ENCODE results near the gene KRT8. TPM values are rescaled to one million over a fixed set of nuclear protein-coding genes. Genes with fewer than 3 reads are reported as not detected.

KRT8 gene
- total RNA-seq, 2 donors from 2014 or later, result 1,663 to 1,920 TPM

DNA sequence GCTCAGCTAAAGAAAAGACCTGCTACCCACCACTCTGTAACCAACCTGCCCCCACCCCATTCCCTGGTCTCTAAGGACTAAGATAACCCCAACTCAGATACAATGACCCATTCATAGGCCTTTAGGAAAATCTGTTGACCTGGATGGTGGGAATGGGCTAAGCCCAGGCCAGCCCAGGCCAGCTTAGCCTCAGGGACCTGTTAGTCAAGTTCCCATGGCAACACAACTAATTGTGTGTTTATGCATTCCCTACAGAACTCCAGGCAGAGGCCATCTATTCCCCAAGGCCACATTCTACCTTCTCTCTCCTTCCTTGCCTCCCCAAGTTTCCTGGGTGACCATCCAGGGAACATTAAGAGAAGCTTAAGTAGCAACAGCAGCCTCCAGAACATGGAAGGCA lies 16.1 kb upstream of the KRT8 start:
- H3K27me3 ChIP-seq (ENCODE audit: control insufficient read depth, insufficient read depth, low read length, poor library complexity, severe bottlenecking), result no peaks in the 10 kb centered on the region
- peak overlapping the region; percentile 9 for H3K27ac ChIP-seq (ENCODE audit: low read depth, low read length)
- no peaks in the 10 kb centered on the region for H3K36me3 Mint-ChIP-seq (ENCODE audit: low read depth)
- peak overlapping the region; percentile 86 for H3K27ac Mint-ChIP-seq
- TF ChIP-seq, protein P1, sequence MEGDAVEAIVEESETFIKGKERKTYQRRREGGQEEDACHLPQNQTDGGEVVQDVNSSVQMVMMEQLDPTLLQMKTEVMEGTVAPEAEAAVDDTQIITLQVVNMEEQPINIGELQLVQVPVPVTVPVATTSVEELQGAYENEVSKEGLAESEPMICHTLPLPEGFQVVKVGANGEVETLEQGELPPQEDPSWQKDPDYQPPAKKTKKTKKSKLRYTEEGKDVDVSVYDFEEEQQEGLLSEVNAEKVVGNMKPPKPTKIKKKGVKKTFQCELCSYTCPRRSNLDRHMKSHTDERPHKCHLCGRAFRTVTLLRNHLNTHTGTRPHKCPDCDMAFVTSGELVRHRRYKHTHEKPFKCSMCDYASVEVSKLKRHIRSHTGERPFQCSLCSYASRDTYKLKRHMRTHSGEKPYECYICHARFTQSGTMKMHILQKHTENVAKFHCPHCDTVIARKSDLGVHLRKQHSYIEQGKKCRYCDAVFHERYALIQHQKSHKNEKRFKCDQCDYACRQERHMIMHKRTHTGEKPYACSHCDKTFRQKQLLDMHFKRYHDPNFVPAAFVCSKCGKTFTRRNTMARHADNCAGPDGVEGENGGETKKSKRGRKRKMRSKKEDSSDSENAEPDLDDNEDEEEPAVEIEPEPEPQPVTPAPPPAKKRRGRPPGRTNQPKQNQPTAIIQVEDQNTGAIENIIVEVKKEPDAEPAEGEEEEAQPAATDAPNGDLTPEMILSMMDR (conservative IDR thresholded peaks at IDR 0.05), result no peak
- no peak overlapping the region for H3K4me3 ChIP-seq (ENCODE audit: low read length)
- no peaks in the 10 kb centered on the region for H3K9me3 ChIP-seq (ENCODE audit: control insufficient read depth, low read length)
- DNase-seq, result peak; percentile 73
- no peaks in the 10 kb centered on the region for H3K9me3 Mint-ChIP-seq
- peaks cover 28% of the 10 kb centered on the region for H3K4me1 ChIP-seq (ENCODE audit: control insufficient read depth, insufficient read depth, low read length)
- H3K36me3 ChIP-seq (ENCODE audit: control insufficient read depth, insufficient read depth, low read length), result no peaks in the 10 kb centered on the region
- no peak overlapping the region for H3K4me3 Mint-ChIP-seq
- H3K27me3 Mint-ChIP-seq (ENCODE audit: insufficient read depth), result peaks cover 2% of the 10 kb centered on the region
- H3K9ac ChIP-seq (ENCODE audit: extremely low read depth, low read length, poor library complexity, severe bottlenecking), result peak overlapping the region; percentile 39
- H3K4me1 Mint-ChIP-seq, result peaks cover 42% of the 10 kb centered on the region

DNA sequence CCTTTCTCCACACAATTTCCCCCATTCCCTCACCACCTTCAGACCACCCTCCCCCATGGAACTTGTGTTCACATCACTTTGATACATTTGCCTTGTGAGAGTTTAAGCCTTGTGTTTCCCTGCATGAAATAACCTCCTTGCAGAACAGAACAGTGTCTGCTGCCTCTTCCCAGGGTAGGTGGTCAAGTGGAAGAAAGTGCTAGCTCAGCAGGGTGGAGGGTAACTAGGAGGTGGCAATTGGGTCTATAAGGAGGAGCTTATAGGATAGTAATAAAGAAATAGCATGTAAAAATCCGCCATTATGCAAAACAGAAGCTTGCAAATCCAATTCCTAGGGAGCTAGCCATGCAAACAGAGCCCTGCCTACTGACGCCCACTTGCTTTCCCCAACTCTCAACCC lies 13.9 kb upstream of the KRT8 start:
- Histone ChIP-seq H3K27me3 (ENCODE audit: control insufficient read depth, insufficient read depth, low read length, poor library complexity, severe bottlenecking) (no peaks in the 10 kb centered on the region), H3K4me3 (ENCODE audit: low read length) (no peak overlapping the region), H3K27ac (ENCODE audit: low read depth, low read length) (no peak overlapping the region), H3K4me1 (ENCODE audit: control insufficient read depth, insufficient read depth, low read length) (peaks cover 14% of the 10 kb centered on the region), H3K9ac (ENCODE audit: extremely low read depth, low read length, poor library complexity, severe bottlenecking) (no peak overlapping the region), H3K9me3 (ENCODE audit: control insufficient read depth, low read length) (no peaks in the 10 kb centered on the region), H3K36me3 (ENCODE audit: control insufficient read depth, insufficient read depth, low read length) (no peaks in the 10 kb centered on the region)
- WGBS, 2 experiments (ENCODE audit: insufficient coverage in 1 of 2, insufficient read length in 1 of 2), result 83 to 96% methylated on average over 1 to 2 of the region's 2 CpGs
- H3K27me3 Mint-ChIP-seq (ENCODE audit: insufficient read depth), result peaks cover 2% of the 10 kb centered on the region
- no peak overlapping the region for H3K27ac Mint-ChIP-seq
- H3K4me3 Mint-ChIP-seq, result no peak overlapping the region
- peaks cover 32% of the 10 kb centered on the region for H3K4me1 Mint-ChIP-seq
- DNase-seq, result peak; percentile 44
- H3K36me3 Mint-ChIP-seq (ENCODE audit: low read depth), result no peaks in the 10 kb centered on the region
- TF ChIP-seq, protein P1 (conservative IDR thresholded peaks at IDR 0.05), result no peak
- H3K9me3 Mint-ChIP-seq, result no peaks in the 10 kb centered on the region

DNA sequence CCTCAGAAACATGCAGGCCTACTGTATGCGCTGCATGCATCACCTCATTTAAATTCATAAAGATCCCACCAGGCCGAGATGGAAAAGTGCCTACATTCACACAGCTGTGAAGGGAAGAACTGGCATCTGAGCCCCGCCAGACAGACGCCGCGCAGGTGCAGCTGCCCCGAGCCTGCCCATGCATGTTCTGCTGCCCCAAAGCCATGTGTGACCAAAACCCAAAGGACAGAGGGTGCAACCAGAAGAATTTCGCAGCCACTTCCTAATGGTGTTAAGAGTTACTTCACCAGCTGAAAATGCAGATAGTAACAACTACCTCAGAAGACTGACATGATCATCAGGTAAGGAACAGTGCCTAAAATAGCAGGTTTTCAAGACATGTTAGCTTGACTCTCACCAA lies 13.5 kb upstream of the KRT8 start:
- no peaks in the 10 kb centered on the region for H3K9me3 Mint-ChIP-seq
- DNase-seq, result peak; percentile 50
- no peaks in the 10 kb centered on the region for H3K27me3 ChIP-seq (ENCODE audit: control insufficient read depth, insufficient read depth, low read length, poor library complexity, severe bottlenecking)
- H3K4me1 Mint-ChIP-seq, result peaks cover 36% of the 10 kb centered on the region
- no peaks in the 10 kb centered on the region for H3K9me3 ChIP-seq (ENCODE audit: control insufficient read depth, low read length)
- peaks cover 2% of the 10 kb centered on the region for H3K27me3 Mint-ChIP-seq (ENCODE audit: insufficient read depth)
- H3K4me3 Mint-ChIP-seq, result no peak overlapping the region
- TF ChIP-seq, protein P1 (conservative IDR thresholded peaks at IDR 0.05), result no peak
- no peak overlapping the region for H3K27ac Mint-ChIP-seq
- peaks cover 14% of the 10 kb centered on the region for H3K4me1 ChIP-seq (ENCODE audit: control insufficient read depth, insufficient read depth, low read length)
- no peaks in the 10 kb centered on the region for H3K36me3 ChIP-seq (ENCODE audit: control insufficient read depth, insufficient read depth, low read length)
- 95% methylated on average over 8 of the region's 8 CpGs for WGBS, 2 experiments (ENCODE audit: insufficient coverage in 1 of 2, insufficient read length in 1 of 2)
- H3K4me3 ChIP-seq (ENCODE audit: low read length), result no peak overlapping the region
- H3K9ac ChIP-seq (ENCODE audit: extremely low read depth, low read length, poor library complexity, severe bottlenecking), result no peak overlapping the region
- no peak overlapping the region for H3K27ac ChIP-seq (ENCODE audit: low read depth, low read length)
- no peaks in the 10 kb centered on the region for H3K36me3 Mint-ChIP-seq (ENCODE audit: low read depth)

Measured in endodermal cell (in vitro differentiated cells).